Cardiac fibroblast (primary cell): ENCODE data around the gene DOP1B.

Experiments
- DNase-seq, 2 donors: peaks; one replicate each; pipeline versions ENCODE4 v3.0.0 to v3.0.0-alpha.2; 2010; ENCODE audit warnings: low read depth in 2 of 2
- H3K4me3 ChIP-seq, 2 donors: replicated peaks in 1 of 2; 1 replicate in 1 of 2; 2 replicates in 1 of 2; pipeline ENCODE4 v1.5.1; 2011; ENCODE audit warnings: low read depth in 2 of 2, low read length in 2 of 2, mild to moderate bottlenecking in 2 of 2, moderate library complexity in 1 of 2
- CTCF ChIP-seq: IDR thresholded peaks from one replicate; pipeline ENCODE4 v1.5.1; 2011; ENCODE audit warnings: low read depth, mild to moderate bottlenecking, low read length, inconsistent platforms

Gene DOP1B

GRCh38 chr21:36117286-36117741 lies 39.3 kb upstream of the DOP1B start:
- TF ChIP-seq CTCF, result no peak
- no peak overlapping the region for H3K4me3 ChIP-seq
- DNase-seq, result no peak

GRCh38 chr21:36120304-36120888 lies 36.2 kb upstream of the DOP1B start:
- TF ChIP-seq CTCF, result no peak
- H3K4me3 ChIP-seq, result no peak overlapping the region
- DNase-seq, result peak in 1 of 2 donors; percentile 13

- no peak overlapping the region for H3K4me3 ChIP-seq
- peak; percentile 52 for TF ChIP-seq CTCF
- peak in 1 of 2 donors; percentile 34 for DNase-seq
These were observed 33.6 kb upstream of the DOP1B start for GRCh38 chr21:36122977-36123376.

GRCh38 chr21:36124395-36124794 lies 32.2 kb upstream of the DOP1B start:
- no peak overlapping the region for H3K4me3 ChIP-seq
- DNase-seq, result no peak
- TF ChIP-seq CTCF, result no peak

GRCh38 chr21:36125512-36126207 lies 31.0 kb upstream of the DOP1B start:
- H3K4me3 ChIP-seq, result no peak overlapping the region
- TF ChIP-seq CTCF, result peak; percentile 97
- DNase-seq, result peak; percentile 71 to 72

- no peak overlapping the region for H3K4me3 ChIP-seq
- no peak for DNase-seq
- TF ChIP-seq CTCF, result no peak
These were observed 30.4 kb upstream of the DOP1B start for GRCh38 chr21:36126208-36126565.
